Lung (tissue), 12 donors: ENCODE measurements around the gene DNAH14. TPM values are rescaled to one million over a fixed set of nuclear protein-coding genes. Genes with fewer than 3 reads are reported as not detected.

Experiments used
- ATAC-seq: fragments of 200-7000 bp; cut with Tn5 transposase; one replicate; pipeline ENCODE4 v1.9.1; 2020; ENCODE audit warnings: moderate number of reproducible peaks; ENCODE audit not compliant: insufficient read depth, low FRiP score
- DNase-seq, 3 donors: peaks; one replicate each; pipeline ENCODE4 v3.0.0-alpha.2; 2013 to 2017
- H3K27ac ChIP-seq, 2 donors: one replicate each; pipeline ENCODE4 v1.5.1; 2013; ENCODE audit warnings: mild to moderate bottlenecking in 2 of 2, moderate library complexity in 2 of 2, control low read depth in 1 of 2, inconsistent platforms in 1 of 2, low read depth in 1 of 2, low read length in 1 of 2
- H3K27me3 ChIP-seq, 3 donors: one replicate each; pipeline ENCODE4 v1.5.1; 2013; ENCODE audit warnings: low read length in 2 of 3; ENCODE audit not compliant: control insufficient read depth in 3 of 3, insufficient read depth in 3 of 3
- H3K36me3 ChIP-seq, 4 donors: one replicate each; pipeline ENCODE4 v1.5.1; 2013; ENCODE audit warnings: low read length in 4 of 4, mild to moderate bottlenecking in 1 of 4, moderate library complexity in 1 of 4; ENCODE audit not compliant: control insufficient read depth in 4 of 4, insufficient read depth in 4 of 4
- H3K4me1 ChIP-seq, 5 donors: one replicate each; pipeline ENCODE4 v1.5.1; 2013; ENCODE audit warnings: low read length in 5 of 5, mild to moderate bottlenecking in 2 of 5, moderate library complexity in 1 of 5; ENCODE audit not compliant: control insufficient read depth in 5 of 5, insufficient read depth in 5 of 5
- H3K4me3 ChIP-seq: one replicate; pipeline ENCODE4 v1.5.1; 2013; ENCODE audit warnings: mild to moderate bottlenecking, control low read depth, moderate library complexity
- H3K9ac ChIP-seq, 2 donors: one replicate each; pipeline ENCODE4 v1.5.1; 2013; ENCODE audit warnings: low read length in 2 of 2, control low read depth in 1 of 2; ENCODE audit not compliant: insufficient read depth in 1 of 2
- H3K9me3 ChIP-seq, 4 donors: one replicate each; pipeline ENCODE4 v1.5.1; 2013; ENCODE audit warnings: low read length in 3 of 4, mild to moderate bottlenecking in 1 of 4, moderate library complexity in 1 of 4; ENCODE audit not compliant: control insufficient read depth in 4 of 4, insufficient read depth in 3 of 4
- WGBS, 2 donors: extraction: QIAGEN DNeasy Blood & Tissue Kit; methylation state at CpG; one replicate each; pipeline ENCODE4 v1.1.7; 2013; 5-methylcytosine and 5-hydroxymethylcytosine counted together
- polyA plus RNA-seq, 2 donors: library from polyadenylated mRNA; stranded (reverse); fragments of 200-250 nt; gene quantifications; one replicate each; pipeline ENCODE4 v1.2.1, GENCODE V29; 2013
- total RNA-seq, 2 donors: library from RNA; depleted of rRNA in 1 of 2; stranded (reverse); fragments of >200 nt in 1 of 2; gene quantifications; one replicate each; pipeline ENCODE4 v1.2.1, GENCODE V29; 2014 to 2021
- TF ChIP-seq, protein P1 (sequence below): IDR thresholded peaks from 2 replicates; pipeline ENCODE4 v1.5.1; 2012; ENCODE audit warnings: mild to moderate bottlenecking; ENCODE audit errors: control extremely low read depth, extremely low read depth
- donor health status: control.
- donor health status: control.
- donor health status: Bipolar disorder and iron deficiency.
- donor health status: healthy.
- donor health status: DM: yes; HTN: yes; CAD: no.

The DNAH14 gene
- total and polyA plus RNA-seq, 4 donors = 3.0 to 61.3 (median 7.9) TPM

DNA sequence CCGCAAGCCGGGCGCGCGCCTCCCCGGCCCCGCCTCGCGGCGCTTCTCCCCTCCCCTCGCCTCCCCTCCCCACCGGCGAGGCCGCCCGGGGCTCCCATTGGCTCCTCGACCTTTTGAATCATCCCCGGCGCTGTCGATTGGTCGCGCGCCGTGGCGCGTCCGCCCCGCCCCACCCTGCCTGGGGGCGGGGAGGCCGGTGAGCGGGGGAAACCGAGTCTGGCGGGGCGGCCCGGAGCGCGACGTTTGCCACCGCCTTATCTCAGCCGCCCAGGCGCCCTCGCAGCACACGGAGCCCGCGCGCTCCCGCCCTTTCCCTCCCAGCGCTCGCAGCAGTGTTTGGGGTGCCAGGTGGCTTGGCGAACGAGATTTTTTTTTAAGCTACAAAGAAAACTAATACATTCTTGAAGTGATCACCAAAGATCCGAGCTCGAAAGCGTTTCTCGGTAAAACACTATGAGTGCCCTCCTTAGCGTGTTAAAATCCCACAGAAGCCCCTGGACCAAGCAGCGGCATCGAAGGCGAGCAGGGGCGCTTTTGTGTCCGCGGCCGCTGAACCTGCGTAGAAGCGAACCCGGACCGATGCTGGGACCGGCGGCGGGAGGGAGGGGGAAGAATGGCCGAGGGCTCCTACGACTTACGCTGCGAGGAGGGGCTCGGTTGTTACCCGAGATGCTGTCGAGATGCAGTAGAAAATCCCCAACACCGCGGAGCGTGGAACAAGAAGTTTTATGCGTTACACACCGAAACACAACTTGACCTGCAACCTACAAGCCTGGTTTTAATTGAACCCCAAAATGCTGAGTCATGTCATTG, 498.8 kb downstream of the DNAH14 start:
- Histone ChIP-seq H3K9me3 (peaks cover 0 to 2% (median 0%) of the 10 kb centered on the region in 4 donors), H3K9ac (peak overlapping the region; percentile 31 to 87), H3K36me3 (no peaks in the 10 kb centered on the region), H3K27me3 (peaks cover 0 to 3% (median 0%) of the 10 kb centered on the region in 3 donors), H3K27ac (peak overlapping the region; percentile 84 to 92), H3K4me3 (peak overlapping the region; percentile 91), H3K4me1 (peaks cover 5 to 38% (median 15%) of the 10 kb centered on the region in 5 donors)
- TF ChIP-seq, protein P1, sequence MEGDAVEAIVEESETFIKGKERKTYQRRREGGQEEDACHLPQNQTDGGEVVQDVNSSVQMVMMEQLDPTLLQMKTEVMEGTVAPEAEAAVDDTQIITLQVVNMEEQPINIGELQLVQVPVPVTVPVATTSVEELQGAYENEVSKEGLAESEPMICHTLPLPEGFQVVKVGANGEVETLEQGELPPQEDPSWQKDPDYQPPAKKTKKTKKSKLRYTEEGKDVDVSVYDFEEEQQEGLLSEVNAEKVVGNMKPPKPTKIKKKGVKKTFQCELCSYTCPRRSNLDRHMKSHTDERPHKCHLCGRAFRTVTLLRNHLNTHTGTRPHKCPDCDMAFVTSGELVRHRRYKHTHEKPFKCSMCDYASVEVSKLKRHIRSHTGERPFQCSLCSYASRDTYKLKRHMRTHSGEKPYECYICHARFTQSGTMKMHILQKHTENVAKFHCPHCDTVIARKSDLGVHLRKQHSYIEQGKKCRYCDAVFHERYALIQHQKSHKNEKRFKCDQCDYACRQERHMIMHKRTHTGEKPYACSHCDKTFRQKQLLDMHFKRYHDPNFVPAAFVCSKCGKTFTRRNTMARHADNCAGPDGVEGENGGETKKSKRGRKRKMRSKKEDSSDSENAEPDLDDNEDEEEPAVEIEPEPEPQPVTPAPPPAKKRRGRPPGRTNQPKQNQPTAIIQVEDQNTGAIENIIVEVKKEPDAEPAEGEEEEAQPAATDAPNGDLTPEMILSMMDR = no peak
- peak; percentile 94 to 97 (median 95) for DNase-seq
- ATAC-seq = peak; percentile 96
- 0 to 1% methylated on average over 53 to 81 of the region's 81 CpGs for WGBS, 2 donors

DNA sequence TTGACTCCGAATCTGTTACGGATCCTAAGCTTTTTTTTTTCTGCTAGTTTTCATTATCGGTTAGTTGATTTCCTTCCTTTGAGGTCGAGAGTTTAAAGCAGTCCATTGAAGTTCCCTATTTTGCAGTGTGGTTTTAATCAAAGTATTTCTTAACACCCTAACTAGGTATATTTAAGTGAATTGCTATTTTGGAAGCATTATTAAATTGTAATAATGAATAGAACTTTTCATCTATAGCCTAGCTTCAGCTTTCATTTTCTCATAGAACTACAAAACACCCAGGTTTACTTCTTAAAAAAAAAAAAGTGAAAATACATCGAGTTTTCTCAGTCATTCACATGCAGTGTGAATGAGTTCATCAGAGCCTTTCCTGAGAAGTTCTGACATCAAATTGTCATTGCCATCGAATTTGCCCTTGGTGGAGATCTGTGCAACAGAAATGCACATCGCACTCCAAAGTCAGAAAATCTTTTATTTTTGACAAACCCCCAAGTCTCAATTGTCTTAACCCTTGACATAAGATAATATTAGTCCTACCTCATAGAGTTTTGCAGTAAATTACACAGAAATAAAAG, 499.5 kb downstream of the DNAH14 start:
- Histone ChIP-seq H3K9me3 (peaks cover 0 to 2% (median 0%) of the 10 kb centered on the region in 4 donors), H3K36me3 (no peaks in the 10 kb centered on the region), H3K27me3 (peaks cover 0 to 3% (median 0%) of the 10 kb centered on the region in 3 donors), H3K4me1 (peaks cover 5 to 31% (median 8%) of the 10 kb centered on the region in 5 donors), H3K27ac (no peak overlapping the region), H3K4me3 (no peak overlapping the region), H3K9ac (peak overlapping the region; percentile 31 to 87)
- WGBS, 2 donors = 15 to 18% methylated on average over 7 of the region's 7 CpGs
- ATAC-seq (no peak), DNase-seq (no peak)
- TF ChIP-seq, protein P1 = no peak

DNA sequence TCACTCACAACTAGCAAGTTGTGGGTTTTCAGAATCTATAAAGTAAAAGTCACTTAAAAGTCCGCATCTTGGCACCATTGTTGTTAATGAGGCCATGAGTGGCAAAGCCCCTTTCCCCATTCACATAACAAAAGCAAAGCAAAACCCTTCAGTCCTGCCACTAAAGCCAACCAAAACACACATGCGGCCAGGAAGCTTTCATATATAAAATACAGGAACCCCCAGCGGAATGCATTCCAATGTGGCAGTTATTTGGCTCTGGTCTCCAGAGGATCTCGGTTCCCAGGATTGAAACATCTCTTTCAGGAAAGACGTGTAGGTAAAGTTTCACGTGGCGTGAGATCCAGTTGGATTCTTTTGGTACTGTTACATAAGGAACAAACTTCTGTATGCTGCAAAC, 500.8 kb downstream of the DNAH14 start:
- peaks cover 0 to 2% (median 0%) of the 10 kb centered on the region in 4 donors for H3K9me3 ChIP-seq
- H3K4me1 ChIP-seq = peaks cover 1 to 18% (median 8%) of the 10 kb centered on the region in 5 donors
- no peak overlapping the region for H3K27ac ChIP-seq
- WGBS, 2 donors = 86 to 87% methylated on average over 7 of the region's 7 CpGs
- TF ChIP-seq, protein P1 = no peak
- DNase-seq (no peak), ATAC-seq (no peak)
- H3K9ac ChIP-seq = no peak overlapping the region
- no peak overlapping the region for H3K4me3 ChIP-seq
- H3K36me3 ChIP-seq = no peaks in the 10 kb centered on the region
- H3K27me3 ChIP-seq = peaks cover 0 to 3% (median 0%) of the 10 kb centered on the region in 3 donors
